ENCODE measurements around the gene CLDN24. TPM values are rescaled to one million over a fixed set of nuclear protein-coding genes. Genes with fewer than 3 reads are reported as not detected.

Gene CLDN24
- total RNA-seq (not detected in 2 replicates), polyA plus RNA-seq (not detected in 2 replicates), polyA minus RNA-seq (not detected in 2 replicates), Bru-seq, nascent RNA (not detected), BruChase-seq, experiment 1, labeled RNA remaining after a 6-hour chase (not detected), BruChase-seq, experiment 2, labeled RNA remaining after a 2-hour chase (not detected)
- polyA plus RNA-seq (2011; cell fraction: cytosol; rRNA removed) = not detected in 2 replicates
- not detected in 2 replicates for polyA plus RNA-seq (2011; cell fraction: nucleus; rRNA removed)
- not detected in 2 replicates for polyA plus RNA-seq (2012)
- polyA minus RNA-seq (2011; cell fraction: cytosol; rRNA and poly(A)+ RNA removed) = not detected
- polyA minus RNA-seq (2011; cell fraction: nucleus; rRNA and poly(A)+ RNA removed) = not detected in 2 replicates
- long read RNA-seq = 0 reads

DNA sequence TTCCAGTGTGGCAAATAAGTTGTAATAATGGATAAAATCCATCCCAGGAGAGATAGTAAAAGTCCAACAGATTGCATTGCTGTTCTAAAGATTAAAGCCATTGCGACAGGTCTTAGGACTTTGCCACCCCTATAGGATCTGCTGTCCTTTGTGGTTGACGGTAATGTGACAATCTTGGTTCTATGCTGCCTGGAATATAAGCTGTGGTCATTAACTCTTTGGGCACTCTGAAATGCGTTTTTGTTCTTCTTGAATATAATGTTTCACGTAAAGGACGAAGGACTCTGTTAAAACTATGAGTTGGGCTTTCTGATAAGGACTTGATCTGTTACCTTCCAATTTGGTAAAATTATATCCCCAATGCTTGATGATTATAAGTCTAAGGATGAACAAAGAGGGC is at the start of gene CLDN24:
Gene CLDN24, minus strand, starts transcription at position 101 of the 400 bp plus-strand sequence. Its CDS starts 0 bp downstream, at position 101.
- Histone ChIP-seq H3K36me3 (ENCODE audit: control insufficient read depth in 2 of 2, extremely low read depth in 1 of 2, insufficient read depth in 2 of 2, low read length in 2 of 2) (peaks cover 2% of the 10 kb centered on the region in 2 experiments), H3K9me3 (replicated peaks; ENCODE audit: control insufficient read depth, insufficient read depth, low read length) (no peaks in the 10 kb centered on the region), H3K9me1 (replicated peaks; ENCODE audit: control insufficient read depth, extremely low read depth, insufficient read depth, low read length) (no peaks in the 10 kb centered on the region), H3K4me3 (replicated peaks in 1 of 3; ENCODE audit: insufficient read depth in 1 of 3, low read depth in 1 of 3, low read length in 3 of 3) (no peak within 1 kb of the TSS), H3K9ac (replicated peaks; ENCODE audit: extremely low read depth, insufficient read depth, low read length) (no peak within 1 kb of the TSS), H4K20me1 (replicated peaks; ENCODE audit: control insufficient read depth, extremely low read depth, insufficient read depth, low read length) (no peaks in the 10 kb centered on the region), H2AFZ (ENCODE audit: low read depth, low read length) (no peak within 1 kb of the TSS), H3K27me3 (ENCODE audit: control insufficient read depth in 2 of 2, insufficient read depth in 2 of 2, low read length in 2 of 2) (no peaks in the 10 kb centered on the region), H3K27ac (ENCODE audit: insufficient read depth, low read depth, low read length) (no peak within 1 kb of the TSS), H3K79me2 (ENCODE audit: control insufficient read depth, insufficient read depth, low read length) (no peaks in the 10 kb centered on the region), H3K4me1 (ENCODE audit: control insufficient read depth, extremely low read depth, insufficient read depth, low read length) (no peaks in the 10 kb centered on the region), H3K4me2 (ENCODE audit: insufficient read depth, low read length) (no peak within 1 kb of the TSS)
- ChIA-PET CTCF (no interaction called here), POLR2A (no interaction called here)
- FAIRE-seq (no peak), DNase-seq (ENCODE audit: low read depth, low spot score) (no peak)
- BruUV-seq (replicated peaks) = no TSS peak
- intact Hi-C loops (cut with micrococcal nuclease) (no loop called here), dilution Hi-C loops (cut with MboI; ENCODE audit: extremely low pct_ligation_motif_present, low sequenced_read_pairs) (no loop called here)
- TF ChIP-seq POLR2A (IDR thresholded peaks at IDR 0.05; ENCODE audit: low read depth, low read length) (no peak), JUN (IDR thresholded peaks at IDR 0.05; ENCODE audit: borderline replicate concordance, insufficient read depth, insufficient read length, low read depth) (no peak), MYC (IDR thresholded peaks at IDR 0.05; ENCODE audit: low read depth, low read length) (no peak), POLR2AphosphoS5 (IDR thresholded peaks at IDR 0.05; ENCODE audit: insufficient read depth, low read depth, low read length) (no peak)

DNA sequence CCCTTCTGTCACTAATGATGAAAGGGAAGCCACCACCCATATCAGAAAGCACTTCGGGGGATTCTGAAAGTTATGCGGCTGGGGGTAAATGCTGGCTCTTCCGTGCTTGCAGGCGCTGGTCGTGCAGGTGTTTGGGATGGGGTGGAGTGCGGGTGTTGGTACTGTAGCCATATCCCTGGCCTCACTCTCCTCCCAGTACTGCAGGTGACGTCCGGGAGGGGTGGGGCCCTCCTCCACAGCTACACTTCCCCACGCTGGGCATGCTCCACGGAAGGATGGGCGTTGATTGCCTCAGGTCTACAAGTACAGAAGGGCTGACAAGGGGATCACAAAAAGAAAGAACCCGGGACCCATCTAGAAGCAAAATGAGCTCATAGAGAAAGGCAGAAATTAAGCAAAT is 48.6 kb upstream of the CLDN24 start:
- intact Hi-C loops (cut with micrococcal nuclease) (no loop called here), dilution Hi-C loops (cut with MboI; ENCODE audit: extremely low pct_ligation_motif_present, low sequenced_read_pairs) (no loop called here)
- no peak for FAIRE-seq
- no TSS peak for BruUV-seq (replicated peaks)
- no peak overlapping the region for H3K4me3 ChIP-seq (replicated peaks in 1 of 3; ENCODE audit: insufficient read depth in 1 of 3, low read depth in 1 of 3, low read length in 3 of 3)
- H3K36me3 ChIP-seq (ENCODE audit: control insufficient read depth in 2 of 2, extremely low read depth in 1 of 2, insufficient read depth in 2 of 2, low read length in 2 of 2) = no peaks in the 10 kb centered on the region
- no peaks in the 10 kb centered on the region for H3K9me3 ChIP-seq (replicated peaks; ENCODE audit: control insufficient read depth, insufficient read depth, low read length)
- H3K9ac ChIP-seq (replicated peaks; ENCODE audit: extremely low read depth, insufficient read depth, low read length) = no peak overlapping the region
- peaks cover 0 to 4% of the 10 kb centered on the region in 2 experiments for H3K27me3 ChIP-seq (ENCODE audit: control insufficient read depth in 2 of 2, insufficient read depth in 2 of 2, low read length in 2 of 2)
- H3K4me1 ChIP-seq (ENCODE audit: control insufficient read depth, extremely low read depth, insufficient read depth, low read length) = no peaks in the 10 kb centered on the region
- no peaks in the 10 kb centered on the region for H3K9me1 ChIP-seq (replicated peaks; ENCODE audit: control insufficient read depth, extremely low read depth, insufficient read depth, low read length)
- no peak overlapping the region for H3K27ac ChIP-seq (ENCODE audit: insufficient read depth, low read depth, low read length)
- POLR2A ChIA-PET = no interaction called here
- DNase-seq (ENCODE audit: low read depth, low spot score) = no peak
- no peak for TF ChIP-seq JUN (IDR thresholded peaks at IDR 0.05; ENCODE audit: borderline replicate concordance, insufficient read depth, insufficient read length, low read depth)
- TF ChIP-seq, protein P1, sequence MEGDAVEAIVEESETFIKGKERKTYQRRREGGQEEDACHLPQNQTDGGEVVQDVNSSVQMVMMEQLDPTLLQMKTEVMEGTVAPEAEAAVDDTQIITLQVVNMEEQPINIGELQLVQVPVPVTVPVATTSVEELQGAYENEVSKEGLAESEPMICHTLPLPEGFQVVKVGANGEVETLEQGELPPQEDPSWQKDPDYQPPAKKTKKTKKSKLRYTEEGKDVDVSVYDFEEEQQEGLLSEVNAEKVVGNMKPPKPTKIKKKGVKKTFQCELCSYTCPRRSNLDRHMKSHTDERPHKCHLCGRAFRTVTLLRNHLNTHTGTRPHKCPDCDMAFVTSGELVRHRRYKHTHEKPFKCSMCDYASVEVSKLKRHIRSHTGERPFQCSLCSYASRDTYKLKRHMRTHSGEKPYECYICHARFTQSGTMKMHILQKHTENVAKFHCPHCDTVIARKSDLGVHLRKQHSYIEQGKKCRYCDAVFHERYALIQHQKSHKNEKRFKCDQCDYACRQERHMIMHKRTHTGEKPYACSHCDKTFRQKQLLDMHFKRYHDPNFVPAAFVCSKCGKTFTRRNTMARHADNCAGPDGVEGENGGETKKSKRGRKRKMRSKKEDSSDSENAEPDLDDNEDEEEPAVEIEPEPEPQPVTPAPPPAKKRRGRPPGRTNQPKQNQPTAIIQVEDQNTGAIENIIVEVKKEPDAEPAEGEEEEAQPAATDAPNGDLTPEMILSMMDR (IDR thresholded peaks at IDR 0.05; ENCODE audit: extremely low read depth in 1 of 2, insufficient read depth in 1 of 2, low read depth in 1 of 2, low read length in 2 of 2) = no peak
- TF ChIP-seq POLR2A (IDR thresholded peaks at IDR 0.05; ENCODE audit: low read depth, low read length) = no peak
- no peak for TF ChIP-seq EZH2 (IDR thresholded peaks at IDR 0.05; ENCODE audit: borderline replicate concordance, low read depth, low read length, severe bottlenecking)
- TF ChIP-seq FOS (IDR thresholded peaks at IDR 0.05; ENCODE audit: borderline replicate concordance, insufficient read depth, low read length) = no peak
- TF ChIP-seq GATA2 (IDR thresholded peaks at IDR 0.05; ENCODE audit: insufficient read depth, insufficient read length, low read depth, low read length) = no peak
- TF ChIP-seq, protein P2, sequence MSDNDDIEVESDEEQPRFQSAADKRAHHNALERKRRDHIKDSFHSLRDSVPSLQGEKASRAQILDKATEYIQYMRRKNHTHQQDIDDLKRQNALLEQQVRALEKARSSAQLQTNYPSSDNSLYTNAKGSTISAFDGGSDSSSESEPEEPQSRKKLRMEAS (IDR thresholded peaks at IDR 0.05; ENCODE audit: insufficient read depth, insufficient read length) = no peak
- no peak for TF ChIP-seq POLR2AphosphoS5 (IDR thresholded peaks at IDR 0.05; ENCODE audit: insufficient read depth, low read depth, low read length)
- no peak for TF ChIP-seq MYC (IDR thresholded peaks at IDR 0.05; ENCODE audit: low read depth, low read length)
- CTCF ChIA-PET = interaction anchor here (1.3 to 1.8 kb wide), 2 partner anchors 28 to 36 kb away, joined by 5 to 6 read pairs; no protein-coding TSS in a partner anchor
- H2AFZ ChIP-seq (ENCODE audit: low read depth, low read length) = no peak overlapping the region
- no peaks in the 10 kb centered on the region for H3K79me2 ChIP-seq (ENCODE audit: control insufficient read depth, insufficient read depth, low read length)
- no peak overlapping the region for H3K4me2 ChIP-seq (ENCODE audit: insufficient read depth, low read length)
- H4K20me1 ChIP-seq (replicated peaks; ENCODE audit: control insufficient read depth, extremely low read depth, insufficient read depth, low read length) = no peaks in the 10 kb centered on the region
